ENCODE results near the gene AVPR2.

GRCh38 chrX:153929576-153929975, 25.1 kb downstream of the AVPR2 start:
- TF ChIP-seq CTCF (IDR thresholded peaks at IDR 0.05): no peak
- TF ChIP-seq POLR2A (IDR thresholded peaks at IDR 0.05): no peak

All from Peyer's patch (tissue), 4 donors.